Activated naive CD4-positive, alpha-beta T cell treated with anti-CD3 and anti-CD28 coated beads for 36 hours (primary cell): ENCODE measurements around the gene CALHM3. TPM values are rescaled to one million over a fixed set of nuclear protein-coding genes. Genes with fewer than 3 reads are reported as not detected.
"Not testable (repeated sequence)": the region's sequence is repeated elsewhere in the genome, so short reads cannot be mapped to it uniquely, and the experiment has no call there.

Experiments used
- CTCF ChIA-PET: fragments of 350-600 bp; sonication (Branson Sonifier 250); formaldehyde crosslinking; loops from one replicate; lab custom pipeline; 2021; ENCODE audit warnings: antibody characterized with exemption; lab: Charles Lee
- DNase-seq: peaks from one replicate; pipeline ENCODE4 v3.0.0-alpha.2; 2020
- H3K27ac Mint-ChIP-seq: one replicate; pipeline ENCODE4 v1.8.0; 2021; ENCODE audit warnings: mild to moderate bottlenecking, mixed read lengths
- H3K27me3 Mint-ChIP-seq: one replicate; pipeline ENCODE4 v1.8.0; 2021; ENCODE audit warnings: low read depth, mixed read lengths
- H3K36me3 Mint-ChIP-seq: one replicate; pipeline ENCODE4 v1.8.0; 2021; ENCODE audit warnings: low read depth, mixed read lengths
- H3K4me1 Mint-ChIP-seq: one replicate; pipeline ENCODE4 v1.8.0; 2021; ENCODE audit warnings: low read depth, mixed read lengths
- H3K4me3 Mint-ChIP-seq: one replicate; pipeline ENCODE4 v1.8.0; 2021; ENCODE audit warnings: mild to moderate bottlenecking, moderate library complexity, mixed read lengths
- H3K9me3 Mint-ChIP-seq: one replicate; pipeline ENCODE4 v1.8.0; 2021; ENCODE audit warnings: mixed read lengths
- intact Hi-C: fragments of 100-400 bp; cut with micrococcal nuclease; formaldehyde crosslinking; loops from one replicate; pipeline ENCODE4 v1.15.1; 2023
- total RNA-seq, 2 experiments: library from RNA; stranded (reverse); gene quantifications; one replicate each; pipeline ENCODE4 v1.2.3, GENCODE V29; 2021

CALHM3 gene
- not detected for total RNA-seq

DNA sequence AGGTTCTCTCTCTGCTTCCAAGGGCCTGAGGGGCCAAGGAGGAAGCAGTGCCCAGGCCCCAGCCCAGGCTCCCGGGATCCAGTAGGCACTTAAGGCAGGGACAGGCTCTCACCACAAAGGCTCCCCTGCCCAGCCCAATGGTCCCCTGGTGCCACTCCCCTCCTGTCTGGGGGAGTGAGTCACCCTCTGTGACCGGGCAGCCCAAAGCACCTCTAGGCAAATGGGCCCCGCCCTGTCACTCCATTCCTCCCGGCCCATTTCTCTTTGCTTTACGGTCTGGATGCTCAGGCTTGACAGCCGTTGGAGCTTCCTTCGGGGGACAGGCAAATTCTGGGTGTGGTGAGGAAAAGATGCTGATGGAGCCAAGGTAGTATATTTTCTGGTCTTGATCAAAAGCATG is at the start of gene CALHM3:
CALHM3 (minus strand) TSS at position 106 of the 400 bp plus-strand sequence. CDS start 208 bp downstream, outside the sequence.
- no peak for DNase-seq
- Mint-ChIP-seq H3K4me3 (no peak within 1 kb of the TSS), H3K36me3 (no peaks in the 10 kb centered on the region), H3K4me1 (no peaks in the 10 kb centered on the region), H3K9me3 (no peaks in the 10 kb centered on the region), H3K27ac (no peak within 1 kb of the TSS), H3K27me3 (no peaks in the 10 kb centered on the region)
- CTCF ChIA-PET = no interaction called here
- intact Hi-C loops = no loop called here

DNA sequence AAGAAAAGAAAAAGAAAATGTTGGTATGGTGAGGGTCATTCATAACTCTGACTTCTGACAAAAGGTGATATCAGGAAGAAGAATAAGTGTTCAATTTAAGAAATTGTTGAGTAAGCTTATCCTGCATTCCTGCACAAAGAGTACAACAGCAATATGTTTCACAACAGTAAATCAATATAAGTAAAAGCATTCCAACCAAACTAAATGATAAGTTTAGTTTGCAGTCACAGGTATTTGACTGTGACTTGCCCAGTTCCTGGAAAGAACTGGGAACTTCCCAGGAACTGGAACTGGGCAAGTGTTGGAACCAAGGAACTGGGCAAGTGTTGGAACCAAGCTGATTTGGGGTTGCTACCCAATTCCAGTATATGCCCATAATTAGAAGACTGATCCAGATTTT is 49.5 kb upstream of the CALHM3 start:
- H3K4me1 Mint-ChIP-seq = no peaks in the 10 kb centered on the region
- no peak overlapping the region for H3K4me3 Mint-ChIP-seq
- intact Hi-C loops = no loop called here
- H3K36me3 Mint-ChIP-seq = no peaks in the 10 kb centered on the region
- H3K27me3 Mint-ChIP-seq = peaks cover 11% of the 10 kb centered on the region
- H3K27ac Mint-ChIP-seq = no peak overlapping the region
- CTCF ChIA-PET = interaction anchor here (1.1 to 1.4 kb wide), 2 partner anchors 14 to 45 kb away, joined by 3 to 4 read pairs; no protein-coding TSS in a partner anchor
- peaks cover 16% of the 10 kb centered on the region for H3K9me3 Mint-ChIP-seq
- DNase-seq = no peak

GRCh38 chr10:103527476-103527875 is 48.4 kb upstream of the CALHM3 start:
- not testable (repeated sequence) for H3K36me3 Mint-ChIP-seq

GRCh38 chr10:103525901-103526300 is 46.9 kb upstream of the CALHM3 start:
- H3K36me3 Mint-ChIP-seq = no peaks in the 10 kb centered on the region
- intact Hi-C loops = no loop called here
- CTCF ChIA-PET = interaction anchor here (0.6 to 0.7 kb wide), 2 partner anchors 17 to 76 kb away, joined by 3 to 4 read pairs; no protein-coding TSS in a partner anchor
- H3K27me3 Mint-ChIP-seq = peaks cover 11% of the 10 kb centered on the region
- DNase-seq = no peak
- no peak overlapping the region for H3K4me3 Mint-ChIP-seq
- no peaks in the 10 kb centered on the region for H3K4me1 Mint-ChIP-seq
- peaks cover 16% of the 10 kb centered on the region for H3K9me3 Mint-ChIP-seq
- no peak overlapping the region for H3K27ac Mint-ChIP-seq

More at GRCh38 chr10:103527476-103527875, 48.4 kb upstream of the CALHM3 start:
- Mint-ChIP-seq H3K27me3 (peaks cover 11% of the 10 kb centered on the region), H3K9me3 (peaks cover 16% of the 10 kb centered on the region)
- DNase-seq, intact Hi-C loops, CTCF ChIA-PET, H3K4me3 Mint-ChIP-seq, H3K27ac Mint-ChIP-seq, H3K4me1 Mint-ChIP-seq: not testable (repeated sequence)

DNA sequence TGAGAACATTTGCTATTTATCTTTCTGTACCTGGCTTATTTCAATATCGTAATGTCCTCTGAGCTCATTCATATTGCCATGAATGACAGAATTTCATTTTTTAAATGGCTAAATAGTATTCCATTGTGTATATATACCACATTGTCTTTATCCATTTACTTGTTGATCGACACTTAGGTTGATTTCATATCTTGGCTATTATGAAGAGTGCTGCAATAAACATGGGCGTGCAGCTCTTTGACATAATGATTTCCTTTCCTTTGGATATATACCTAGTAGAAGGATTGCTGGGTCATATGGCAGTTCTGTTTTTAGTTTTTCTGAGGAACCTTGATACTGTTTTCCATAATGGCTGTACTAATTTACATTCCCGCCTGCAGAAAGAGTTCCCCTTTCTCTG is 44.6 kb upstream of the CALHM3 start:
- Mint-ChIP-seq H3K27ac (no peak overlapping the region), H3K27me3 (peaks cover 7% of the 10 kb centered on the region), H3K36me3 (no peaks in the 10 kb centered on the region), H3K4me3 (no peak overlapping the region), H3K9me3 (peaks cover 6% of the 10 kb centered on the region), H3K4me1 (no peaks in the 10 kb centered on the region)
- DNase-seq = no peak
- intact Hi-C loops = no loop called here
- CTCF ChIA-PET = interaction anchor here (0.8 kb wide), 1 partner anchor 54 kb away, joined by 3 read pairs; no protein-coding TSS in a partner anchor

- H3K9me3 Mint-ChIP-seq, intact Hi-C loops, H3K36me3 Mint-ChIP-seq, CTCF ChIA-PET, H3K27me3 Mint-ChIP-seq, H3K4me1 Mint-ChIP-seq, H3K4me3 Mint-ChIP-seq, H3K27ac Mint-ChIP-seq, DNase-seq: not testable (repeated sequence)
These were observed 43.0 kb upstream of the CALHM3 start for GRCh38 chr10:103522006-103522405.

DNA sequence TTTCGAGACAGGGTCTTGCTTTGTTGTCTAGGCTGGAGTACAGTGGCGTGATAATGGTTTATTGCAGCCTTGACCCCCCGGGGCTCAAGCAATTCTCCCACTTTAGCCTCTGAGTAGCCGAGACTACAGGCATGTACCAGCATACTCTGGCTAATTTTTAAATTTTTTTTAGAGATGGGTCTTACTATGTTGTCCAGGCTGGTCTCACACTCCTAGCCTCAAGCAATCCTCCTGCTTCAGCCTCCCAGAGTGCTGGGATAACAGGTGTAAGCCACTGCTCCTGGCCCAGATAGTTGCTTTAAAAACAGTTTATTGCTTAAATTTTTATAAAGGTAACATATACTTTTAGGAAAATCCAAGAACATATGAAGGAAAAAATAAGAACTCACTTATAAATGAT is 40.8 kb upstream of the CALHM3 start:
- H3K9me3 Mint-ChIP-seq = peaks cover 2% of the 10 kb centered on the region
- no peak overlapping the region for H3K27ac Mint-ChIP-seq
- H3K27me3 Mint-ChIP-seq = peaks cover 2% of the 10 kb centered on the region
- no peaks in the 10 kb centered on the region for H3K36me3 Mint-ChIP-seq
- DNase-seq = no peak
- CTCF ChIA-PET = no interaction called here
- intact Hi-C loops = no loop called here
- H3K4me3 Mint-ChIP-seq = no peak overlapping the region
- peaks cover 7% of the 10 kb centered on the region for H3K4me1 Mint-ChIP-seq

DNA sequence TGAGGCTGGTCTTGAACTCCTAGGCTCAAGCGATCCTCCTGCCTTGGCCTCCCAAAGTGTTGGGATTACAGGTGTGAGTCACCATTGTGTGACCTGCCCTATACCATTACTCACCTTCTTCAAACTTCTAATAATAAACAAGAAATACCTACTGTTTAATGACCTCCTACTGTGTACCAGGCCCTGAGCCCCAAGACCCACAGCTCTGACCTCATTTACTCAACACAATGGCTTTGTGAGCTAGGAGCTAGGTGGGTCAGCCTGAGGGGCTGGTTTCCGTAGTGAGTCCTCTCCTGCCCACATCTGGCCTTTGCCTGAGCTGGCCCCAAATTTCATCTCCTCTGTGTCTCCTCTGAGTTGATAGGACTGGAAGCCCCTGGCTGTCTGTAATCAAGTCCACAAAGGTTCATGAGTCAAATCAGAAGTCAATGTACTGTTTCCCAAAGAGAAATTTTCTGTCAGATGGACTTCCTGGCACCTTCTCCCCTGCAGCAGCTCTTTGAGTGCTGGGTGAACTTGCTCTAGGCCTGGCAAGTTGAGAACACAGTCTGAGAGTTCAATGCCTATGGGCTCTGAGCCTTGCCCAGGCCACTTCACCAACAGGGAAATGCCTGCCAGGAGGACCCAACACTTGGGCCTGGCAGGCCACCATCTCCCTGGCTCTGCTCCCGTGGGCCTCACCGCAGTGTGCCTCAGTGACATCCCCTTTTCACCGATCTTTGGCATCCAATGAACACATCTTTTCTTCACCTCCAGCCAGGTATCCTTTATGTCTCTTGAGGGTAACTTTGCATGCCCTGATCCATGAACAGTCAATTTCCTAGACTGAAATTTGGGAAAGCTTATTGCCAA is 38.4 kb upstream of the CALHM3 start:
- no peak for DNase-seq
- no peaks in the 10 kb centered on the region for H3K27me3 Mint-ChIP-seq
- H3K9me3 Mint-ChIP-seq = no peaks in the 10 kb centered on the region
- intact Hi-C loops = no loop called here
- no peaks in the 10 kb centered on the region for H3K36me3 Mint-ChIP-seq
- H3K4me1 Mint-ChIP-seq = peaks cover 7% of the 10 kb centered on the region
- CTCF ChIA-PET = interaction anchor here (0.8 kb wide), 1 partner anchor 47 kb away, joined by 4 read pairs; no protein-coding TSS in a partner anchor
- no peak overlapping the region for H3K27ac Mint-ChIP-seq
- H3K4me3 Mint-ChIP-seq = no peak overlapping the region

- no peak for DNase-seq
- intact Hi-C loops = no loop called here
- CTCF ChIA-PET = no interaction called here
- Mint-ChIP-seq H3K27ac (no peak overlapping the region), H3K36me3 (no peaks in the 10 kb centered on the region), H3K4me3 (no peak overlapping the region), H3K27me3 (no peaks in the 10 kb centered on the region), H3K4me1 (peaks cover 7% of the 10 kb centered on the region), H3K9me3 (no peaks in the 10 kb centered on the region)
These were observed 35.2 kb upstream of the CALHM3 start for GRCh38 chr10:103514244-103514643.

- CTCF ChIA-PET = no interaction called here
- H3K9me3 Mint-ChIP-seq = no peaks in the 10 kb centered on the region
- H3K4me3 Mint-ChIP-seq = no peak overlapping the region
- peaks cover 7% of the 10 kb centered on the region for H3K4me1 Mint-ChIP-seq
- H3K27me3 Mint-ChIP-seq = no peaks in the 10 kb centered on the region
- H3K36me3 Mint-ChIP-seq = no peaks in the 10 kb centered on the region
- H3K27ac Mint-ChIP-seq = no peak overlapping the region
- no peak for DNase-seq
- intact Hi-C loops = no loop called here
These were observed 34.5 kb upstream of the CALHM3 start for GRCh38 chr10:103513380-103514060.

- peaks cover 5% of the 10 kb centered on the region for H3K4me1 Mint-ChIP-seq
- no peaks in the 10 kb centered on the region for H3K36me3 Mint-ChIP-seq
- CTCF ChIA-PET = no interaction called here
These were observed 33.7 kb upstream of the CALHM3 start for GRCh38 chr10:103512591-103513379.

DNA sequence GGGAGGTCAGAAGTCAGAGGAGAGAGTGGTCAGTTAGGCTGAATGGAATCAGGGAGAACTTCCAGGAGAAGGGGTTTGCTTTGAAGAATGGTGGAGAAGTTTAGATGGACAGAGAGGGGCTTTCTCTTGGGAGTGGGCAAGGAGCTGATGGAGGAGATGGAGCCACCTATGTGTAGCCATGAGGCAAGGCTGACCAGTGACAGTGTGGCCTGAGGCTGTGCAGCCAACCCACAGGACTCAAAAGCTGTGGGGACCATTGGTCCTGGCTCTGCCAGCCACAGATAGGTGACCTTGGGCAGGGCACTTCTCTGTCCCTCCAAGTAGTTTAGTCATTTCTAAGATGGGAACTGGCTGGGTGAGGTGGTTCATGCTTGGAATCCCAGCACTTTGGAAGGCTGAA is 33.1 kb upstream of the CALHM3 start:
- Mint-ChIP-seq H3K36me3 (no peaks in the 10 kb centered on the region), H3K27ac (no peak overlapping the region), H3K4me3 (no peak overlapping the region), H3K4me1 (no peaks in the 10 kb centered on the region), H3K27me3 (peaks cover 1% of the 10 kb centered on the region), H3K9me3 (no peaks in the 10 kb centered on the region)
- CTCF ChIA-PET = no interaction called here
- intact Hi-C loops = no loop called here
- DNase-seq = no peak

More at GRCh38 chr10:103512591-103513379, 33.7 kb upstream of the CALHM3 start:
- no peaks in the 10 kb centered on the region for H3K27me3 Mint-ChIP-seq
- intact Hi-C loops = no loop called here
- H3K9me3 Mint-ChIP-seq = no peaks in the 10 kb centered on the region
- no peak for DNase-seq
- no peak overlapping the region for H3K4me3 Mint-ChIP-seq
- no peak overlapping the region for H3K27ac Mint-ChIP-seq
